ENCODE measurements around the gene REXO4. TPM values are rescaled to one million over a fixed set of nuclear protein-coding genes. Genes with fewer than 3 reads are reported as not detected.
"Not testable (repeated sequence)": the region's sequence is repeated elsewhere in the genome, so short reads cannot be mapped to it uniquely, and the experiment has no call there.

The REXO4 gene
- total and polyA plus RNA-seq, 2 donors (not counting 1 experiment from before 2014, with no cell fraction given), result 25.0 to 37.1 TPM

DNA sequence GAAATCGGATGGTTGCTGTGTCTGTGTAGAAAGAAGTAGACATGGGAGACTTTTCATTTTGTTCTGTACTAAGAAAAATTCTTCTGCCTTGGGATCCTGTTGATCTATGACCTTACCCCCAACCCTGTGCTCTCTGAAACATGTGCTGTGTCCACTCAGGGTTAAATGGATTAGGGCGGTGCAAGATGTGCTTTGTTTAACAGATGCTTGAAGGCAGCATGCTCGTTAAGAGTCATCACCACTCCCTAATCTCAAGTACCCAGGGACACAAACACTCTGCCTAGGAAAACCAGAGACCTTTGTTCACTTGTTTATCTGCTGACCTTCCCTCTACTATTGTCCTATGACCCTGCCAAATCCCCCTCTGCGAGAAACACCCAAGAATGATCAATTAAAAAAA is 26.4 kb downstream of the REXO4 start:
- intact Hi-C loops (cut with micrococcal nuclease); H3K9ac ChIP-seq (ENCODE audit: low read length); H3K27ac ChIP-seq (ENCODE audit: low read length in 2 of 2); H3K9me3 ChIP-seq (ENCODE audit: control extremely low read depth in 1 of 3, control insufficient read depth in 2 of 3, insufficient read depth in 1 of 3, low read length in 2 of 3); DNase-seq; H3K27me3 Mint-ChIP-seq; H3K4me1 Mint-ChIP-seq; H3K36me3 ChIP-seq (replicated peaks in 1 of 2; ENCODE audit: control extremely low read depth in 1 of 2, control insufficient read depth in 1 of 2, extremely low read depth in 1 of 2, insufficient read depth in 2 of 2, low read length in 1 of 2); POLR2A ChIA-PET; H3K4me1 ChIP-seq (ENCODE audit: control insufficient read depth in 2 of 2, insufficient read depth in 2 of 2, low read length in 2 of 2); ATAC-seq (ENCODE audit: low read depth); CTCF ChIA-PET; H2AFZ ChIP-seq (ENCODE audit: insufficient read depth, low read depth, low read length, poor library complexity, severe bottlenecking); H4K20me1 ChIP-seq (ENCODE audit: control insufficient read depth, insufficient read depth, low read length, poor library complexity, severe bottlenecking); H3K4me3 Mint-ChIP-seq; H3K4me2 ChIP-seq (replicated peaks; ENCODE audit: low read depth, low read length, poor library complexity, severe bottlenecking); H3K4me3 ChIP-seq (ENCODE audit: control extremely low read depth in 1 of 5, extremely low read depth in 1 of 5, insufficient read depth in 1 of 5, low read depth in 2 of 5, low read length in 4 of 5); H3K27ac Mint-ChIP-seq; H3K9me3 Mint-ChIP-seq (ENCODE audit: insufficient read depth); H3K79me2 ChIP-seq (ENCODE audit: control insufficient read depth, insufficient read depth, low read length): not testable (repeated sequence)
- WGBS (ENCODE audit: insufficient coverage), result no CpG with 5 or more reads among the region's 4 CpGs
- peaks cover 0 to 12% (median 0%) of the 10 kb centered on the region in 4 experiments for H3K27me3 ChIP-seq (replicated peaks in 1 of 4; ENCODE audit: control extremely low read depth in 1 of 4, control insufficient read depth in 3 of 4, insufficient read depth in 4 of 4, low read length in 3 of 4)

DNA sequence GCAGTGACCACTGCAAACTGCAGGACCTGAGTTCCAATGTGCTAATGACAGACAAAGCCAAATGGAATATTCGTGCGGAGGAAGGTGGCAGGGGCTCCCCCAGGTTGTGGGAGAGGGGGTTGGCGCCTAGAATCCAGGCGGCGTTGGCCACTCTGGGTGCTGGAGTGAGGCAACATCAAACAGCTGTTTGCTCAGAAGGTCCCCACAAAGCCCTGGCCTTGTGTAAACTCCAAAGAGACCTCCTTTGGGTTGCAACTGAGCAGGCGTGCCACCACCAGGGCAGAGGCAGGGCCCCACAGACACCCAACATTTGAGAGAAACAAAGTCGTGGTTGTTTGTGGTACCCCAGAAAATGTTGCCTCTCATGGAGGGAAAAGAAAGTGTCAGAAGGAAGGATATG is 27.1 kb downstream of the REXO4 start:
- 93% methylated on average over 7 of the region's 7 CpGs for WGBS (ENCODE audit: insufficient coverage)
- Histone ChIP-seq H4K20me1 (ENCODE audit: control insufficient read depth, insufficient read depth, low read length, poor library complexity, severe bottlenecking) (no peaks in the 10 kb centered on the region), H3K4me2 (replicated peaks; ENCODE audit: low read depth, low read length, poor library complexity, severe bottlenecking) (no peak overlapping the region), H3K9me3 (ENCODE audit: control extremely low read depth in 1 of 3, control insufficient read depth in 2 of 3, insufficient read depth in 1 of 3, low read length in 2 of 3) (no peaks in the 10 kb centered on the region), H3K27me3 (replicated peaks in 1 of 4; ENCODE audit: control extremely low read depth in 1 of 4, control insufficient read depth in 3 of 4, insufficient read depth in 4 of 4, low read length in 3 of 4) (peaks cover 0 to 12% (median 0%) of the 10 kb centered on the region in 4 experiments), H3K36me3 (replicated peaks in 1 of 2; ENCODE audit: control extremely low read depth in 1 of 2, control insufficient read depth in 1 of 2, extremely low read depth in 1 of 2, insufficient read depth in 2 of 2, low read length in 1 of 2) (no peaks in the 10 kb centered on the region), H3K79me2 (ENCODE audit: control insufficient read depth, insufficient read depth, low read length) (no peaks in the 10 kb centered on the region), H2AFZ (ENCODE audit: insufficient read depth, low read depth, low read length, poor library complexity, severe bottlenecking) (no peak overlapping the region), H3K9ac (ENCODE audit: low read length) (no peak overlapping the region), H3K4me3 (ENCODE audit: control extremely low read depth in 1 of 5, extremely low read depth in 1 of 5, insufficient read depth in 1 of 5, low read depth in 2 of 5, low read length in 4 of 5) (no peak overlapping the region), H3K4me1 (ENCODE audit: control insufficient read depth in 2 of 2, insufficient read depth in 2 of 2, low read length in 2 of 2) (no peaks in the 10 kb centered on the region), H3K27ac (ENCODE audit: low read length in 2 of 2) (no peak overlapping the region)
- ChIA-PET POLR2A (no interaction called here), CTCF (no interaction called here)
- H3K27me3 Mint-ChIP-seq, result peaks cover 8% of the 10 kb centered on the region
- DNase-seq (no peak), ATAC-seq (ENCODE audit: low read depth) (no peak)
- H3K4me1 Mint-ChIP-seq, result no peaks in the 10 kb centered on the region
- intact Hi-C loops (cut with micrococcal nuclease), result no loop called here
- no peak for TF ChIP-seq EZH2 (IDR thresholded peaks at IDR 0.05; ENCODE audit: borderline replicate concordance, insufficient read depth, low read depth, low read length, poor library complexity, severe bottlenecking)
- TF ChIP-seq, protein P1, sequence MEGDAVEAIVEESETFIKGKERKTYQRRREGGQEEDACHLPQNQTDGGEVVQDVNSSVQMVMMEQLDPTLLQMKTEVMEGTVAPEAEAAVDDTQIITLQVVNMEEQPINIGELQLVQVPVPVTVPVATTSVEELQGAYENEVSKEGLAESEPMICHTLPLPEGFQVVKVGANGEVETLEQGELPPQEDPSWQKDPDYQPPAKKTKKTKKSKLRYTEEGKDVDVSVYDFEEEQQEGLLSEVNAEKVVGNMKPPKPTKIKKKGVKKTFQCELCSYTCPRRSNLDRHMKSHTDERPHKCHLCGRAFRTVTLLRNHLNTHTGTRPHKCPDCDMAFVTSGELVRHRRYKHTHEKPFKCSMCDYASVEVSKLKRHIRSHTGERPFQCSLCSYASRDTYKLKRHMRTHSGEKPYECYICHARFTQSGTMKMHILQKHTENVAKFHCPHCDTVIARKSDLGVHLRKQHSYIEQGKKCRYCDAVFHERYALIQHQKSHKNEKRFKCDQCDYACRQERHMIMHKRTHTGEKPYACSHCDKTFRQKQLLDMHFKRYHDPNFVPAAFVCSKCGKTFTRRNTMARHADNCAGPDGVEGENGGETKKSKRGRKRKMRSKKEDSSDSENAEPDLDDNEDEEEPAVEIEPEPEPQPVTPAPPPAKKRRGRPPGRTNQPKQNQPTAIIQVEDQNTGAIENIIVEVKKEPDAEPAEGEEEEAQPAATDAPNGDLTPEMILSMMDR (IDR thresholded peaks at IDR 0.05), result no peak
- H3K9me3 Mint-ChIP-seq (ENCODE audit: insufficient read depth), result no peaks in the 10 kb centered on the region
- H3K4me3 Mint-ChIP-seq, result no peak overlapping the region
- H3K27ac Mint-ChIP-seq, result no peak overlapping the region
